Measurements from ENCODE around the gene TPR.

Gene TPR

GRCh38 chr1:186420311-186420710, 45.3 kb upstream of the TPR start:
- no peak overlapping the region for H2AFZ ChIP-seq (ENCODE audit: low read depth)
- no peak for TF ChIP-seq CTCF (conservative IDR thresholded peaks at IDR 0.05; ENCODE audit: low read depth, low read length)
- 0 out of 2 replicates have a peak overlapping the region, but pooled peaks have one; percentile 2 for H3K9ac ChIP-seq
- H3K27ac ChIP-seq: peak overlapping the region; percentile 64
- H3K4me1 ChIP-seq (ENCODE audit: low read depth, poor library complexity, severe bottlenecking): peaks cover 53% of the 10 kb centered on the region
- H3K36me3 ChIP-seq (ENCODE audit: insufficient read depth): no peaks in the 10 kb centered on the region
- H3K27me3 ChIP-seq (ENCODE audit: insufficient read depth, low read depth): no peaks in the 10 kb centered on the region
- peak overlapping the region; percentile 47 for H3K4me3 ChIP-seq (IDR thresholded peaks at IDR 0.05; ENCODE audit: insufficient read depth, low read depth, low read length)
- H3K79me2 ChIP-seq (ENCODE audit: insufficient read depth, low read depth): no peaks in the 10 kb centered on the region
- no peaks in the 10 kb centered on the region for H4K20me1 ChIP-seq (ENCODE audit: insufficient read depth)
- peak overlapping the region; percentile 64 for H3K4me2 ChIP-seq

- no peak overlapping the region for H2AFZ ChIP-seq (ENCODE audit: low read depth)
- no peaks in the 10 kb centered on the region for H3K27me3 ChIP-seq (ENCODE audit: insufficient read depth, low read depth)
- no peaks in the 10 kb centered on the region for H3K36me3 ChIP-seq (ENCODE audit: insufficient read depth)
- no peak overlapping the region for H3K4me2 ChIP-seq
- no peak overlapping the region for H3K27ac ChIP-seq
- no peak for TF ChIP-seq CTCF (conservative IDR thresholded peaks at IDR 0.05; ENCODE audit: low read depth, low read length)
- peaks cover 59% of the 10 kb centered on the region for H3K4me1 ChIP-seq (ENCODE audit: low read depth, poor library complexity, severe bottlenecking)
- no peaks in the 10 kb centered on the region for H4K20me1 ChIP-seq (ENCODE audit: insufficient read depth)
- no peak overlapping the region for H3K4me3 ChIP-seq (IDR thresholded peaks at IDR 0.05; ENCODE audit: insufficient read depth, low read depth, low read length)
- no peaks in the 10 kb centered on the region for H3K79me2 ChIP-seq (ENCODE audit: insufficient read depth, low read depth)
- H3K9ac ChIP-seq: no peak overlapping the region
Observed at GRCh38 chr1:186418503-186418902, 43.5 kb upstream of the TPR start.

DNA sequence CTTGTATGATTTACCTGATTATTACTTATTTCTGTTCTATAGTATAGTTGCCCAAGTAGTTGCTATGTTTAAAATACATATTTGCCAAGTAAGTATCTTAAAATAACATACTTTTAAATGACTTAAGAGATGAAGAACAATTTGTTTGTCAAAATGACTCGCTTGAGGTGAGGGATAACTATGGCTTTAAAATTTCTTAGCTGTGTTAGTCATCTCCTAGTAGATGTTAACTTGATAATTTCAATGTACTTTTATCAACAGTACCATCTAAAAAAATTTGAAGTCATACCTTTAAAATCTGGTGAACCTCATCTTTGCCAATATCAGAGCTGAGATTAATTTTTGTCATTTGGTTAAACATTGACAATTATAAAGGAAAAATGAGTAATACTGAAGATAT, 38.3 kb upstream of the TPR start:
- Histone ChIP-seq H3K27me3 (ENCODE audit: insufficient read depth, low read depth) (no peaks in the 10 kb centered on the region), H3K36me3 (ENCODE audit: insufficient read depth) (no peaks in the 10 kb centered on the region)

DNA sequence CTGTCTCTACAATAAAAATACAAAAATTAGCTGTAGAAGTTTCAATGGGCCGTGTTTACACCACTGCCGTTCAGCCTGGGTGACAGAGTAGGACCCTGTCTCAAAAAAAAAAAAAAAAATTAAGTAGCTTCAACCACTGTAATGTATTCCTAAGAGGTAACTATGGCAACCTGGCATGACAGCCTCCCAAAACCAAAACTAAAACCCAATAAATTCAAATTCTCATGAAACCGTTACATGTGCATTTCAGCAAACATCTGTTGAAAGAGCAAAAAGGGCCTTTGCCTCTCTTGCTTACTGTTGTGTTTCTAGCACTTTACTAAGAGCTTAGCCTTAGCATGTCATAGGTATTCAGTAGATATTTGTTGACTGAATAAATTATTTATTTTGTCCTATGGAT, 34.0 kb upstream of the TPR start:
- H2AFZ ChIP-seq (ENCODE audit: low read depth): no peak overlapping the region
- H3K79me2 ChIP-seq (ENCODE audit: insufficient read depth, low read depth): no peaks in the 10 kb centered on the region
- no peaks in the 10 kb centered on the region for H3K36me3 ChIP-seq (ENCODE audit: insufficient read depth)
- no peaks in the 10 kb centered on the region for H4K20me1 ChIP-seq (ENCODE audit: insufficient read depth)
- no peaks in the 10 kb centered on the region for H3K27me3 ChIP-seq (ENCODE audit: insufficient read depth, low read depth)
- no peak overlapping the region for H3K9ac ChIP-seq
- TF ChIP-seq CTCF (conservative IDR thresholded peaks at IDR 0.05; ENCODE audit: low read depth, low read length): no peak
- H3K4me3 ChIP-seq (IDR thresholded peaks at IDR 0.05; ENCODE audit: insufficient read depth, low read depth, low read length): no peak overlapping the region
- H3K27ac ChIP-seq: peak overlapping the region; percentile 11; the same call in 1 of the 2 replicates
- peak overlapping the region; percentile 1; the same call in 1 of the 2 replicates for H3K4me2 ChIP-seq
- peaks cover 39% of the 10 kb centered on the region for H3K4me1 ChIP-seq (ENCODE audit: low read depth, poor library complexity, severe bottlenecking)

More for the DNA sequence above, 38.3 kb upstream of the TPR start:
- no peaks in the 10 kb centered on the region for H4K20me1 ChIP-seq (ENCODE audit: insufficient read depth)
- no peak overlapping the region for H3K4me2 ChIP-seq
- no peak overlapping the region for H3K9ac ChIP-seq
- no peaks in the 10 kb centered on the region for H3K79me2 ChIP-seq (ENCODE audit: insufficient read depth, low read depth)
- peaks cover 31% of the 10 kb centered on the region for H3K4me1 ChIP-seq (ENCODE audit: low read depth, poor library complexity, severe bottlenecking)
- no peak for TF ChIP-seq CTCF (conservative IDR thresholded peaks at IDR 0.05; ENCODE audit: low read depth, low read length)
- no peak overlapping the region for H2AFZ ChIP-seq (ENCODE audit: low read depth)
- H3K4me3 ChIP-seq (IDR thresholded peaks at IDR 0.05; ENCODE audit: insufficient read depth, low read depth, low read length): no peak overlapping the region
- no peak overlapping the region for H3K27ac ChIP-seq
